Measurements from ENCODE around the gene PBX1. TPM values are rescaled to one million over a fixed set of nuclear protein-coding genes. Genes with fewer than 3 reads are reported as not detected.
A peak's percentile ranks its signal among the peaks of the same experiment; 100 is the strongest.

PBX1 gene
- 68.9 and 71.7 TPM in 2 replicates for total RNA-seq
- long read RNA-seq, full-length matches to known transcripts: 7 of 45 reads
- long read RNA-seq, partial matches to known transcripts: 30 of 45 reads
- long read RNA-seq, other reads (novel, unspliced or antisense): 8 of 45 reads

GRCh38 chr1:164558461-164559341 lies at the start of gene PBX1:
Gene PBX1 (plus strand): TSS chr1:164559184.
- Mint-ChIP-seq H3K4me3 (peak within 1 kb of the TSS; percentile 90), H3K27ac (ENCODE audit: unreplicated experiment) (peak within 1 kb of the TSS; percentile 92), H3K36me3 (ENCODE audit: low read depth) (no peaks in the 10 kb centered on the region), H3K27me3 (ENCODE audit: low read depth) (no peaks in the 10 kb centered on the region), H3K4me1 (peaks cover 37% of the 10 kb centered on the region), H3K9me3 (no peaks in the 10 kb centered on the region)
- TF ChIP-seq CTCF (conservative IDR thresholded peaks at IDR 0.05): no peak
- DNase-seq (ENCODE audit: low read depth, low spot score): peak; percentile 82

GRCh38 chr1:164510435-164510834 lies 48.5 kb upstream of the PBX1 start:
- no peak overlapping the region for H3K4me3 Mint-ChIP-seq
- no peaks in the 10 kb centered on the region for H3K9me3 Mint-ChIP-seq
- H3K27ac Mint-ChIP-seq (ENCODE audit: unreplicated experiment): no peak overlapping the region
- no peak for TF ChIP-seq CTCF (conservative IDR thresholded peaks at IDR 0.05)
- no peak for DNase-seq (ENCODE audit: low read depth, low spot score)
- H3K4me1 Mint-ChIP-seq: peaks cover 2% of the 10 kb centered on the region
- H3K36me3 Mint-ChIP-seq (ENCODE audit: low read depth): no peaks in the 10 kb centered on the region
- no peaks in the 10 kb centered on the region for H3K27me3 Mint-ChIP-seq (ENCODE audit: low read depth)

- H3K27ac Mint-ChIP-seq (ENCODE audit: unreplicated experiment): no peak overlapping the region
- H3K36me3 Mint-ChIP-seq (ENCODE audit: low read depth): no peaks in the 10 kb centered on the region
- no peaks in the 10 kb centered on the region for H3K27me3 Mint-ChIP-seq (ENCODE audit: low read depth)
- DNase-seq (ENCODE audit: low read depth, low spot score): no peak
- H3K4me1 Mint-ChIP-seq: peaks cover 3% of the 10 kb centered on the region
- no peak for TF ChIP-seq CTCF (conservative IDR thresholded peaks at IDR 0.05)
- H3K9me3 Mint-ChIP-seq: no peaks in the 10 kb centered on the region
- H3K4me3 Mint-ChIP-seq: no peak overlapping the region
Observed at GRCh38 chr1:164511001-164511705, 47.8 kb upstream of the PBX1 start.

GRCh38 chr1:164515231-164515630 lies 43.8 kb upstream of the PBX1 start:
- no peaks in the 10 kb centered on the region for H3K9me3 Mint-ChIP-seq
- no peak overlapping the region for H3K27ac Mint-ChIP-seq (ENCODE audit: unreplicated experiment)
- H3K27me3 Mint-ChIP-seq (ENCODE audit: low read depth): no peaks in the 10 kb centered on the region
- no peak overlapping the region for H3K4me3 Mint-ChIP-seq
- no peaks in the 10 kb centered on the region for H3K36me3 Mint-ChIP-seq (ENCODE audit: low read depth)
- H3K4me1 Mint-ChIP-seq: peaks cover 12% of the 10 kb centered on the region
- no peak for TF ChIP-seq CTCF (conservative IDR thresholded peaks at IDR 0.05)
- no peak for DNase-seq (ENCODE audit: low read depth, low spot score)

GRCh38 chr1:164515711-164516331 lies 43.2 kb upstream of the PBX1 start:
- no peaks in the 10 kb centered on the region for H3K36me3 Mint-ChIP-seq (ENCODE audit: low read depth)
- no peak overlapping the region for H3K27ac Mint-ChIP-seq (ENCODE audit: unreplicated experiment)
- peaks cover 12% of the 10 kb centered on the region for H3K4me1 Mint-ChIP-seq

More at GRCh38 chr1:164515711-164516331, 43.2 kb upstream of the PBX1 start:
- TF ChIP-seq CTCF (conservative IDR thresholded peaks at IDR 0.05): no peak
- no peak for DNase-seq (ENCODE audit: low read depth, low spot score)
- no peak overlapping the region for H3K4me3 Mint-ChIP-seq
- H3K9me3 Mint-ChIP-seq: no peaks in the 10 kb centered on the region
- H3K27me3 Mint-ChIP-seq (ENCODE audit: low read depth): no peaks in the 10 kb centered on the region
